Measurements from ENCODE around the gene P3H2. TPM values are rescaled to one million over a fixed set of nuclear protein-coding genes. Genes with fewer than 3 reads are reported as not detected.

The P3H2 gene
- total RNA-seq, 4 donors from 2014 or later: 0.24 to 4.0 (median 0.90) TPM

GRCh38 chr3:189974359-189974758 lies 146.3 kb downstream of the P3H2 start:
- intact Hi-C loops (cut with DNase I; ENCODE audit: low total_unique reads) (no loop called here), in situ Hi-C loops (cut with MboI; ENCODE audit: low sequenced_read_pairs in 4 of 4) (loop anchor here in 1 of 4 donors (10.0 kb wide), 1 partner anchor 220 kb away; no protein-coding TSS in a partner anchor)
- DNase-seq: no peak
- no peaks in the 10 kb centered on the region for H3K9me3 ChIP-seq
- H3K4me3 ChIP-seq: no peak overlapping the region
- H3K27ac ChIP-seq: no peak overlapping the region
- TF ChIP-seq CTCF (IDR thresholded peaks at IDR 0.05 in 4 of 5, conservative IDR thresholded peaks at IDR 0.05 in 1 of 5): no peak
- no peak for TF ChIP-seq POLR2A (IDR thresholded peaks at IDR 0.05)
- no peaks in the 10 kb centered on the region for H3K36me3 ChIP-seq
- no peak for ATAC-seq
- no peaks in the 10 kb centered on the region for H3K4me1 ChIP-seq
- no peaks in the 10 kb centered on the region for H3K27me3 ChIP-seq

GRCh38 chr3:189967254-189967865 lies 153.3 kb downstream of the P3H2 start:
- H3K9me3 ChIP-seq: no peaks in the 10 kb centered on the region
- H3K4me1 ChIP-seq: no peaks in the 10 kb centered on the region
- in situ Hi-C loops (cut with MboI; ENCODE audit: low sequenced_read_pairs in 4 of 4): loop anchor here in 3 of 4 donors (5.0 to 10.0 kb wide), 3 partner anchors 247 to 357 kb away; partner anchors contain the start of gene CLDN1 (in 3 of the 3)
- ATAC-seq (peak in 1 of 2 donors; percentile 41), DNase-seq (no peak)
- no peaks in the 10 kb centered on the region for H3K27me3 ChIP-seq
- intact Hi-C loops (cut with DNase I; ENCODE audit: low total_unique reads): loop anchor here (1.0 to 10.0 kb wide), 2 partner anchors 157 to 234 kb away; partner anchors contain the start of gene P3H2
- no peaks in the 10 kb centered on the region for H3K36me3 ChIP-seq
- TF ChIP-seq CTCF (IDR thresholded peaks at IDR 0.05 in 4 of 5, conservative IDR thresholded peaks at IDR 0.05 in 1 of 5): peak; percentile 57 to 86 (median 64)
- no peak for TF ChIP-seq POLR2A (IDR thresholded peaks at IDR 0.05)
- no peak overlapping the region for H3K27ac ChIP-seq
- no peak overlapping the region for H3K4me3 ChIP-seq

- no peak overlapping the region for H3K4me3 ChIP-seq
- peaks cover 0 to under 1% of the 10 kb centered on the region in 2 donors for H3K4me1 ChIP-seq
- no peak for ATAC-seq
- no peaks in the 10 kb centered on the region for H3K27me3 ChIP-seq
- TF ChIP-seq POLR2A (IDR thresholded peaks at IDR 0.05) (no peak), CTCF (IDR thresholded peaks at IDR 0.05 in 4 of 5, conservative IDR thresholded peaks at IDR 0.05 in 1 of 5) (no peak)
- no peaks in the 10 kb centered on the region for H3K9me3 ChIP-seq
- in situ Hi-C loops (cut with MboI; ENCODE audit: low sequenced_read_pairs in 4 of 4): loop anchor here in 3 of 4 donors (5.0 to 10.0 kb wide), 3 partner anchors 248 to 358 kb away; partner anchors contain the start of gene CLDN1 (in 3 of the 3)
- H3K36me3 ChIP-seq: no peaks in the 10 kb centered on the region
- no peak for DNase-seq
- H3K27ac ChIP-seq: no peak overlapping the region
- intact Hi-C loops (cut with DNase I; ENCODE audit: low total_unique reads): loop anchor here (1.0 to 10.0 kb wide), 2 partner anchors 158 to 234 kb away; partner anchors contain the start of gene P3H2
These were observed 153.9 kb downstream of the P3H2 start for GRCh38 chr3:189966843-189967242.

GRCh38 chr3:189964623-189965332 lies 155.9 kb downstream of the P3H2 start:
- intact Hi-C loops (cut with DNase I; ENCODE audit: low total_unique reads) (loop anchor here (5.0 to 10.0 kb wide), 2 partner anchors 160 to 463 kb away; partner anchors contain the start of gene P3H2), in situ Hi-C loops (cut with MboI; ENCODE audit: low sequenced_read_pairs in 4 of 4) (loop anchor here (5.0 to 10.0 kb wide), 6 partner anchors 233 to 360 kb away; partner anchors contain the start of gene CLDN1 (in 3 of the 4))
- no peak for TF ChIP-seq POLR2A (IDR thresholded peaks at IDR 0.05)
- no peak for TF ChIP-seq CTCF (IDR thresholded peaks at IDR 0.05 in 4 of 5, conservative IDR thresholded peaks at IDR 0.05 in 1 of 5)
- Histone ChIP-seq H3K36me3 (no peaks in the 10 kb centered on the region), H3K4me3 (no peak overlapping the region), H3K27ac (no peak overlapping the region), H3K9me3 (no peaks in the 10 kb centered on the region), H3K4me1 (peaks cover 0 to 6% of the 10 kb centered on the region in 2 donors), H3K27me3 (no peaks in the 10 kb centered on the region)
- ATAC-seq: no peak
- DNase-seq: no peak

Measured in gastrocnemius medialis (tissue), 4 donors.